Activated CD8-positive, alpha-beta memory T cell treated with anti-CD3 and anti-CD28 coated beads, Interleukin-2, amount 50 U/mL, for 48 hours (primary cell): ENCODE measurements around the gene PCDHA7.
"Not testable (repeated sequence)": the region's sequence is repeated elsewhere in the genome, so short reads cannot be mapped to it uniquely, and the experiment has no call there.

Experiments used
- DNase-seq: peaks from one replicate; pipeline ENCODE4 v3.0.0-alpha.2; 2020

The PCDHA7 gene

GRCh38 chr5:140862441-140863295, 28.6 kb downstream of the PCDHA7 start:
- no peak for DNase-seq

GRCh38 chr5:140868721-140869554, 34.9 kb downstream of the PCDHA7 start, which contains the start of gene PCDHA11:
Gene PCDHA11, plus strand, starts transcription at chr5:140868957. Its CDS starts 147 bp downstream, at chr5:140869104.
- no peak for DNase-seq

- DNase-seq, result no peak
These were observed 35.5 kb downstream of the PCDHA7 start for GRCh38 chr5:140869555-140869886.

DNA sequence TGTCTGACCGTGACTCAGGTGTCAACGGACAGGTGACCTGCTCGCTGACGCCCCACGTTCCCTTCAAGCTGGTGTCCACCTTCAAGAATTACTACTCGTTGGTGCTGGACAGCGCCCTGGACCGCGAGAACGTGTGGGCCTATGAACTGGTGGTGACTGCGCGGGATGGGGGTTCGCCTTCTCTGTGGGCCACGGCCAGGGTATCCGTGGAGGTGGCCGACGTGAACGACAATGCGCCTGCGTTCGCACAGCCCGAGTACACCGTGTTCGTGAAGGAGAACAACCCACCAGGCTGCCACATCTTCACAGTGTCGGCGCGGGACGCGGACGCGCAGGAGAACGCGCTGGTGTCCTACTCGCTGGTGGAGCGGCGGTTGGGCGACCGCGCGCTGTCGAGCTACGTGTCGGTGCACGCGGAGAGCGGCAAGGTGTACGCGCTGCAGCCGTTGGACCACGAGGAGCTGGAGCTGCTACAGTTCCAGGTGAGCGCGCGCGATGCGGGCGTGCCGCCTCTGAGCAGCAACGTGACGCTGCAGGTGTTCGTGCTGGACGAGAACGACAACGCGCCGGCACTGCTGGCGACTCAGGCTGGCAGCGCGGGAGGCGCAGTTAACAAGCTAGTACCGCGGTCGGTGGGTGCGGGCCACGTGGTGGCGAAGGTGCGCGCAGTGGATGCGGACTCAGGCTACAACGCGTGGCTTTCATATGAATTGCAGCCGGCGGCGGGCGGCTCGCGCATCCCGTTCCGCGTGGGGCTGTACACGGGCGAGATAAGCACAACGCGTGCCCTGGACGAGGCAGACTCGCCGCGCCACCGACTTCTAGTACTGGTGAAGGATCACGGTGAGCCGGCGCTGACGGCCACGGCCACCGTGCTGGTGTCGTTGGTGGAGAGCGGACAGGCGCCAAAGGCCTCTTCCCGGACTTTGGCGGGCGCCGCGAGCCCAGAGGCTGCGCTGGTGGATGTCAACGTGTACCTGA, 36.4 kb downstream of the PCDHA7 start:
- no peak for DNase-seq

DNA sequence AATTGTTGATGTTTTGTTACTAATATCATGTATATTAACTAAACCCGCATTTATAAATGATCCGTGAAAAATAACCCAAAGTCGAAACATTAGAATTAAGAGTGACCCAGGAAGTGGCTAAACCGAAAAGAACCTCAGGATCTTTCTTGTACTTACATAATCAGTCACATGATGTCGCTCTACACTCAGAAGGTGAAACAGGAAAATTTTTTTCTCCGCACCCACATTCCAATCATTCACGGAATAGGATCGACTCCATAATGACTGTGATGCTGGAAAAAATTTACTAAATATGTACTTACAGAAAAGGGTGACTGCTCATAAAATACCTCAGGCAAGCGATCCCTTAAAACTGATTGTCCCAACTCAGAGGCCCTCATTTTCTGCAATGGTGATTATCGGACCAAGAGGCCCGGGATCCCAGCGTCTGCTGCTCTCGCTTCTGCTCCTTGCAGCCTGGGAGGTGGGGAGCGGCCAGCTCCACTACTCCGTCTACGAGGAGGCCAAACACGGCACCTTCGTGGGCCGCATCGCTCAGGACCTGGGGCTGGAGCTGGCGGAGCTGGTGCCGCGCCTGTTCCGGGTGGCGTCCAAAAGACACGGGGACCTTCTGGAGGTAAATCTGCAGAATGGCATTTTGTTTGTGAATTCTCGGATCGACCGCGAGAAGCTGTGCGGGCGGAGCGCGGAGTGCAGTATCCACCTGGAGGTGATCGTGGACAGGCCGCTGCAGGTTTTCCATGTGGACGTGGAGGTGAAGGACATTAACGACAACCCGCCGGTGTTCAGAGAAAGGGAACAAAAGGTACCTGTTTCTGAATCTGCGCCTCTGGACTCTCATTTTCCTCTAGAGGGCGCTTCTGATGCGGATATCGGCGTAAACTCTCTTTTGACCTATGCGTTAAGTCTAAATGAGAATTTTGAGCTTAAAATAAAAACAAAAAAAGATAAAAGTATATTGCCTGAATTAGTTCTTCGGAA, 41.3 kb downstream of the PCDHA7 start, which contains the start of gene PCDHA12:
TSS of gene PCDHA12 (plus strand) at position 224 of the 981 bp plus-strand sequence. CDS start at position 389, 165 bp downstream.
- DNase-seq, result no peak

GRCh38 chr5:140876541-140877261, 42.6 kb downstream of the PCDHA7 start:
- DNase-seq, result not testable (repeated sequence)

- no peak for DNase-seq
These were observed 43.2 kb downstream of the PCDHA7 start for GRCh38 chr5:140877262-140877581.

GRCh38 chr5:140881889-140882590, 48.0 kb downstream of the PCDHA7 start, which contains the start of gene PCDHA13:
Gene PCDHA13, plus strand, starts transcription at chr5:140882124. Its CDS starts 145 bp downstream, at chr5:140882269.
- DNase-seq, result no peak

DNA sequence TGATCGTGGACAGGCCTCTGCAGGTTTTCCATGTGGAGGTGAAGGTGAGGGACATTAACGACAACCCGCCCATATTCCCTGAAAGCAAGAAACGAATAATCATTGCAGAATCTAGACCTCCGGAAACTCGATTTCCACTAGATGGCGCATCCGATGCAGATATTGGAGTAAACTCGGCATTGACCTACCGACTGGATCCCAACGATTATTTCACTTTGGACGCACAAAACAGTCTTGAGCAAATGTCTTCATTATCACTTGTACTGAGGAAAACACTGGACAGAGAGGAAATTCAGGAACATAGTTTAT, 48.5 kb downstream of the PCDHA7 start:
- no peak for DNase-seq

- no peak for DNase-seq
These were observed 49.3 kb downstream of the PCDHA7 start for GRCh38 chr5:140883373-140883772.

GRCh38 chr5:140883927-140884697, 50.0 kb downstream of the PCDHA7 start:
- DNase-seq, result no peak
